Sigmoid colon (tissue), 4 donors: ENCODE measurements around the gene COL11A1.

ENCODE experiments used
- EP300 ChIP-seq, 4 donors: sonication (generic); formaldehyde crosslinking; IDR thresholded peaks; one replicate each; pipeline ENCODE4 v1.6.1; 2017; ENCODE audit warnings: antibody characterized with exemption in 4 of 4
- POLR2A ChIP-seq, 2 donors: fragments of 450-650 bp; IDR thresholded peaks; one replicate each; pipeline ENCODE4 v1.6.1; 2016; ENCODE audit warnings: antibody characterized with exemption in 2 of 2, mild to moderate bottlenecking in 2 of 2, moderate library complexity in 2 of 2
- POLR2AphosphoS5 ChIP-seq, 4 donors: sonication (generic); formaldehyde crosslinking; IDR thresholded peaks; one replicate each; pipeline ENCODE4 v1.6.1; 2017; ENCODE audit warnings: antibody characterized with exemption in 4 of 4
- TF ChIP-seq, protein P1 (sequence below), 4 experiments: fragments of 450-650 bp in 3 of 4; fragments of 200-600 bp in 1 of 4; IDR thresholded peaks; one replicate each; pipeline ENCODE4 v1.5.1; 2016 to 2019; ENCODE audit warnings: antibody characterized with exemption in 4 of 4, mild to moderate bottlenecking in 3 of 4, moderate library complexity in 2 of 4

DNA sequence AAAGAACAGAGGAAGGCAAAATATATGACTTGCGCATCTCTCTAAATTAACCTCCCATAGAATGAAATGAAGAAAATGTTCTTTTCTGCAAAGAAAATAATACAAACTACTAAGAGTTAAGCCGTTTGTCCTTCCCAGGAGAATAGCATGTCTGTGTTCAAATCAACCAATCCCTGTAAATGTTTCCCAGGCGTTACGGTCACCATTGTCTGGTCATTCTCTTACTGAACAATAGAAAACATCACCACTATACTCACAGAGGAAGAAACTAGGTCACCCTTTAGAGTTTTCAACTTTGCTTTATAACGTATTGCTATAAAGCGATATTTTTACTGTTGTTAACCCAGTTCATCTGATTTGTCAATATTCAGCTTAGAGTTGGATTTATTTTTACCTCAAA lies 34.1 kb downstream of the COL11A1 start:
- TF ChIP-seq, protein P1, sequence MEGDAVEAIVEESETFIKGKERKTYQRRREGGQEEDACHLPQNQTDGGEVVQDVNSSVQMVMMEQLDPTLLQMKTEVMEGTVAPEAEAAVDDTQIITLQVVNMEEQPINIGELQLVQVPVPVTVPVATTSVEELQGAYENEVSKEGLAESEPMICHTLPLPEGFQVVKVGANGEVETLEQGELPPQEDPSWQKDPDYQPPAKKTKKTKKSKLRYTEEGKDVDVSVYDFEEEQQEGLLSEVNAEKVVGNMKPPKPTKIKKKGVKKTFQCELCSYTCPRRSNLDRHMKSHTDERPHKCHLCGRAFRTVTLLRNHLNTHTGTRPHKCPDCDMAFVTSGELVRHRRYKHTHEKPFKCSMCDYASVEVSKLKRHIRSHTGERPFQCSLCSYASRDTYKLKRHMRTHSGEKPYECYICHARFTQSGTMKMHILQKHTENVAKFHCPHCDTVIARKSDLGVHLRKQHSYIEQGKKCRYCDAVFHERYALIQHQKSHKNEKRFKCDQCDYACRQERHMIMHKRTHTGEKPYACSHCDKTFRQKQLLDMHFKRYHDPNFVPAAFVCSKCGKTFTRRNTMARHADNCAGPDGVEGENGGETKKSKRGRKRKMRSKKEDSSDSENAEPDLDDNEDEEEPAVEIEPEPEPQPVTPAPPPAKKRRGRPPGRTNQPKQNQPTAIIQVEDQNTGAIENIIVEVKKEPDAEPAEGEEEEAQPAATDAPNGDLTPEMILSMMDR (IDR thresholded peaks at IDR 0.05): no peak
- no peak for TF ChIP-seq POLR2A (IDR thresholded peaks at IDR 0.05)
- no peak for TF ChIP-seq POLR2AphosphoS5 (IDR thresholded peaks at IDR 0.05)
- TF ChIP-seq EP300 (IDR thresholded peaks at IDR 0.05): no peak
